SJCRH30 (cell line): ENCODE results near the gene COG3. TPM values are rescaled to one million over a fixed set of nuclear protein-coding genes. Genes with fewer than 3 reads are reported as not detected.

ENCODE experiments used
- DNase-seq, 2 experiments: peaks; one replicate each; pipeline ENCODE4 v3.0.0-alpha.2; 2015 to 2020
- H3K27ac ChIP-seq: fragments of 250-450 bp; sonication (Bioruptor Pico); 2 replicates; pipeline ENCODE4 v1.5.1; 2020; ENCODE audit warnings: mild to moderate bottlenecking, moderate library complexity
- H3K27me3 ChIP-seq: fragments of 250-450 bp; sonication (Bioruptor Pico); 2 replicates; pipeline ENCODE4 v1.5.1; 2020; ENCODE audit warnings: mild to moderate bottlenecking, moderate library complexity
- H3K36me3 ChIP-seq: fragments of 250-450 bp; sonication (Bioruptor Pico); 2 replicates; pipeline ENCODE4 v1.5.1; 2020; ENCODE audit warnings: mild to moderate bottlenecking, moderate library complexity
- H3K4me1 ChIP-seq: fragments of 250-450 bp; sonication (Bioruptor Pico); 2 replicates; pipeline ENCODE4 v1.5.1; 2020; ENCODE audit warnings: mild to moderate bottlenecking, moderate library complexity
- H3K4me3 ChIP-seq: fragments of 250-450 bp; sonication (Bioruptor Pico); 2 replicates; pipeline ENCODE4 v1.5.1; 2020; ENCODE audit warnings: mild to moderate bottlenecking, moderate library complexity
- H3K9me3 ChIP-seq: fragments of 250-450 bp; sonication (Bioruptor Pico); replicated peaks from 2 replicates; pipeline ENCODE4 v1.5.1; 2020; ENCODE audit warnings: mild to moderate bottlenecking, moderate library complexity
- total RNA-seq: library from RNA; depleted of rRNA; stranded (reverse); fragments of >200 nt; shearing (Covaris generic); gene quantifications from 2 replicates; pipeline ENCODE4 v1.2.3, GENCODE V29; 2014

Gene COG3
- total RNA-seq, 1 experiment from 2014 or later, result 24.1 TPM

DNA sequence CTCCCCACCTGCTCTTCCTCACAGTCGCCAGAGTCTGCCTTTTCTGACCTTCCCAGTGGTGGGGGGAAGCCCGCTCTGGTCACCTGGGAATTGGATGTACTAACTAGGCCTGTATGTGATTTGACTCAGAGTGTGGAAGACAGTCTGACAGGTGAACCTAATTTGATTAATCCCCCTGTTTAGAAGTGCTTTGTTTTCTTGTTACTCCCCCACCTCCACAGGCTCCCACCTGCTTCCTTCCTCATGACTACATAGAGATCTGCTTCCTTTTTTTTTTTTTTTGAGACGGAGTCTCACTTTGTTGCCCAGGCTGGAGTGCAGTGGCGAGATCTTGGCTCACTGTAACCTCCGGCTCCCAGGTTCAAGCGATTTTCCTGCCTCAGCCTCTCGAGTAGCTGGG, 44.0 kb downstream of the COG3 start:
- DNase-seq, result no peak
- H3K4me3 ChIP-seq, result no peak overlapping the region
- no peaks in the 10 kb centered on the region for H3K27me3 ChIP-seq
- no peak overlapping the region for H3K27ac ChIP-seq
- no peaks in the 10 kb centered on the region for H3K9me3 ChIP-seq
- H3K4me1 ChIP-seq, result no peaks in the 10 kb centered on the region
- peaks cover 26% of the 10 kb centered on the region for H3K36me3 ChIP-seq

DNA sequence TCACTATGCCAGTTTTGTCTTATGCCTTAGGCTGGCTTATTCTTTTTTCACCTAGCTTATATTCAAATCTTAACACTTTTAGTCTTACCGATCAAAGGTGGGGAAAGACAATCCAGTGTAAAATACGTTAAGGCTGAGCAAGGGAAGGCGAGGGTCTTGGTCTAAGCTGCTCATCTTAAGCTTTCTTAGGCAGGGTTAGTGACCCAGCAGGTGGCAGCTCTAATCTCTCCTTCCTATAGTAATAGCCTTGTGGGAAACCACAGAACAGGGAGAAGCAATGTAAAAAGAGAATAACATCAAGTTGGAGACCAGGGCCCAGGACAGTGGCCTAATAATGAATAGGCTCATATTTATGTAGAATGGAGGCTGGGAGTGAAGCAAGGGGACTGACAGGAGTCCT, 45.9 kb downstream of the COG3 start:
- Histone ChIP-seq H3K4me3 (no peak overlapping the region), H3K27ac (no peak overlapping the region), H3K9me3 (no peaks in the 10 kb centered on the region), H3K4me1 (no peaks in the 10 kb centered on the region), H3K27me3 (no peaks in the 10 kb centered on the region), H3K36me3 (peaks cover 25% of the 10 kb centered on the region)
- DNase-seq, result no peak

DNA sequence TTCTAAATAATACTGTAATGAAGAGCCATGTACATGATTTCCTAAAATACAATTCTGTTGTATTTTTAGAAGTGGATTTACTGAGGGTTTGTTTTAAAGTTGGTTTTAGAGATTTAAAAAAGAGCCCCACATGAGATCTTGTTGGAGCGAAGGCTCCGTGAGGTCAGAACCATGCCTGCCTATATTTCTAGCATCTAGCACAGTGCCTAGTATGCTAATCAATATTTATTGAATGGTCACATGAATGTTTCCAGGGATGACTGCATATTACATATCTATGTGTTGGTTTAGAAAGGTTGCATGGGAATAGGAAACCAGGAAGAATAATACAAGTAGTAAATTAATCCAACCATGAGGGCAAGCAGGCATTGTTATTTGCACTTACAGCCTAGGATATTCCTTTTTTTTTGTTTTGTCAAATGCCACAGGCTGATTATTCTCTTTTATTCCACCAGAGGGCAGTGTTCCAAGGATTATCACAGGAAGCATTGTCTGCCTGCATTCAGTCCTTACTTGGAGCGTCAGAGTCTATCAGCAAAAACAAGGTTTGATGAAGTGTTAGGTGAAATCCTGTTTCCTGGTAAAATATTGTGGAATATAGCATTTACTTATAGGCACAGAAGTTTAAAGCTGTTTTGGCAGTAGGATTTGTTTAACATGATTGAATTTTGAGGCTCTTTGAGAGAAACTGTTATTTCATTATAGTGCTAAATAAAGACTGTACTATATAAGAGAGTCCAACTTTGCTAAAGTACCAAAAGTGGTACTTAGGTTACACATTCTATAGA, 46.8 kb downstream of the COG3 start:
- Histone ChIP-seq H3K4me3 (no peak overlapping the region), H3K4me1 (no peaks in the 10 kb centered on the region), H3K36me3 (peaks cover 33% of the 10 kb centered on the region), H3K27ac (no peak overlapping the region), H3K27me3 (no peaks in the 10 kb centered on the region), H3K9me3 (no peaks in the 10 kb centered on the region)
- DNase-seq, result peak; percentile 30 to 80

DNA sequence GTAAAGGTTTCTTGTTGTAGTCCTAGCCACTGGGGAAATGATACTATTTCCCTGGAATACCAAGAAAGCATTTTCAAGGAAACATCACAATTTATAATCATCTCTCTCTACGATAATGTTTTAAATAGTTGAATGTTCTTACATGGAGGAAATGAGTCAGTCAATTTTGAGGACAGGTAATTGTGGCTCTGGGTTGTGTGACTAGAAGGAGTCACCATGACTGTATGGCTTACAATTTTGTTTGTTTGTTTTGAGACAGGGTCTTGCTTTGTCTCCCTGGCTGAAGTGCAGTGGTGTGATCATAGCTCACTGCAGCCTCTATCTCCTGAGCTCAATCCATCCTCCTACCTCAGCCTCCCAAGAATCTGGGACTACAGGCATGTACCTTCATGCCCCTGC, 47.4 kb downstream of the COG3 start:
- H3K36me3 ChIP-seq, result peaks cover 38% of the 10 kb centered on the region
- no peaks in the 10 kb centered on the region for H3K27me3 ChIP-seq
- H3K4me1 ChIP-seq, result no peaks in the 10 kb centered on the region
- no peak overlapping the region for H3K27ac ChIP-seq
- H3K4me3 ChIP-seq, result no peak overlapping the region
- no peak for DNase-seq
- H3K9me3 ChIP-seq, result no peaks in the 10 kb centered on the region

DNA sequence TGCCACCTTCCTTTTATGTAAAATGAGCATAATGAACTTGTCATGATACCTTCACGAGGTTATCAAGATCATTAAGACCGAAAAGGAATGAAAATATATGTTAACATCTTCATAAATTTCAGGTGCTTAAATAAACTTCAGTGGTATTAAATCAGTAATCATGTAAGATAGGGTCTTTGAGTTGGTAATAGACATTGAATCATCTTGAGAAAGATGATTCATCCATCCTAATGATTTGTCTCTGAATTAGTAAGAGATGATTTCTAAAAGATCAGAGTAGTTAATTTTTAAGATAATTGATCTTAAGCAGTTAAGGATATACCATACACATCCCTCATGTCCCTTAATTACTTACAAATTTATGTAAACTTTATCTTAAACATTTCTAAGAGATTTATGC, 52.0 kb downstream of the COG3 start:
- Histone ChIP-seq H3K36me3 (peaks cover 57% of the 10 kb centered on the region), H3K4me1 (no peaks in the 10 kb centered on the region), H3K9me3 (no peaks in the 10 kb centered on the region), H3K27me3 (no peaks in the 10 kb centered on the region), H3K27ac (no peak overlapping the region), H3K4me3 (no peak overlapping the region)
- no peak for DNase-seq

DNA sequence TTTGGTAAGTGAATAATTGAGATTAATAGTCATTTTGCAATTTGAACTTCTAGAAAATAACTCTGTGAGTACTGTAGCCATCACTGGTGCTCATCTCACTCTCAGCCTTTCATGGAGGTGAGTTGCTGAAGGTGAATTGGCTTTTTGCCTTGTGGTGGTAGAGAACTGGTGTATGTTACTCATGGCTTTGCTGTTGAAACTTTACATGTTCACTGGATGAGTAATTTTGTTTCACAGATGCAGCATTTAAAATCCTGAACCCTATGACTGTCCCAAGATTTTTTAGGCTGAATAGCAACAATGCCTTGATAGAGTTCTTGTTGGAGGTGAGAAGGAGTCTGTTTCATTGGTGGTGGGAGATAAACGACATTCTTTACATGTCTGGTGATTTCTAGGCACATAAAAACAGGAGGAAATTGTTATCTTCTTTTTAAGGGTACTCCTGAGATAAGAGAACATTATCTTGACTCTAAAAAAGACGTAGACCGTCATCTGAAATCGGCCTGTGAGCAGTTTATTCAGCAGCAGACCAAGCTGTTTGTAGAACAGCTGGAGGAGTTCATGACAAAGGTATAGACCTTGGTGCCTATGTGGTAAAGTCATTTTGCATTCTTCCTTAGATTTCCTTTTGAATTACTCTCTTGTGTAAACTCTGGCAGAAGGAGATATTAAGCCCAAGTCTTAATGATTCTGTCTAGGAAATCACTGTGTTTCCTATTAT, 53.9 kb downstream of the COG3 start:
- Histone ChIP-seq H3K4me3 (no peak overlapping the region), H3K36me3 (peaks cover 53% of the 10 kb centered on the region), H3K4me1 (no peaks in the 10 kb centered on the region), H3K9me3 (no peaks in the 10 kb centered on the region), H3K27me3 (no peaks in the 10 kb centered on the region), H3K27ac (no peak overlapping the region)
- no peak for DNase-seq

DNA sequence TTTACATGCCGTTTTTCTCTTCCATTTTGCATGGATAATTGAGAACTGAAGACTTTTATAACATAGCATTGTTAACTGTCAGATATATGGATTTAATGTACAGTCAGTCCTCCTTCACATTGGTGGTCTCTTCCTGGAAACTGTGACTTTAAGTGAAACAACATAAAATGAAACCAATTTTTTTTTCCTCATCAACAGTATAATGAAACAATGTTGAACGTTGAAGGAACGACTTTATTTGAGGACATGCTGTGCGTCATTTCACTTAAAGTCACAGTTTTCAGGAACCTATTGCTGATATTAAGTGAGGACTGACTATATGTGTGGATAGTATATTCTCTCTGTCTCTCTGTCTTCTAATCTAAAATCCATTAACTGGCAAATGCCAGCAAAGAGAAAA, 54.8 kb downstream of the COG3 start:
- Histone ChIP-seq H3K27ac (no peak overlapping the region), H3K4me3 (no peak overlapping the region), H3K4me1 (no peaks in the 10 kb centered on the region), H3K36me3 (peaks cover 49% of the 10 kb centered on the region), H3K9me3 (no peaks in the 10 kb centered on the region), H3K27me3 (no peaks in the 10 kb centered on the region)
- DNase-seq, result no peak

DNA sequence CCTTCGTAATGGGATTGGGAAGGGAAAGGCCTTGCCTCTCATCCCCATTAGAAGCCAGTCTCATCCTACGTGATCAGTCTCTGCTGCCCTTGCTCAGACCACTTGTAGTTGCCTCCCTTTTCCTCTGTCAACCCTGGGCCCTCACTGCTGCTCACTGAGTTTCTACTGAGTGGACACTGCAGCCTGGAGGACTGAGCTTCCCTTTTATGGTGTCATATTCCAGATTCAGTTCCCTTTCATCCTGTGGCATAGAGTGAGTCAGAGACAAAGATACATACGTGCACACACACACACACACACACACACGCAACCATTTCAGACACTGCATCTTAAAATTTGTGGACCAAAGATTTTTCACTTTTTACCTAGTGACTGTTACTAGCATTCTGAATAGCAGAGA, 56.6 kb downstream of the COG3 start:
- Histone ChIP-seq H3K4me1 (no peaks in the 10 kb centered on the region), H3K27ac (no peak overlapping the region), H3K4me3 (no peak overlapping the region), H3K36me3 (peaks cover 42% of the 10 kb centered on the region), H3K9me3 (no peaks in the 10 kb centered on the region), H3K27me3 (no peaks in the 10 kb centered on the region)
- no peak for DNase-seq

DNA sequence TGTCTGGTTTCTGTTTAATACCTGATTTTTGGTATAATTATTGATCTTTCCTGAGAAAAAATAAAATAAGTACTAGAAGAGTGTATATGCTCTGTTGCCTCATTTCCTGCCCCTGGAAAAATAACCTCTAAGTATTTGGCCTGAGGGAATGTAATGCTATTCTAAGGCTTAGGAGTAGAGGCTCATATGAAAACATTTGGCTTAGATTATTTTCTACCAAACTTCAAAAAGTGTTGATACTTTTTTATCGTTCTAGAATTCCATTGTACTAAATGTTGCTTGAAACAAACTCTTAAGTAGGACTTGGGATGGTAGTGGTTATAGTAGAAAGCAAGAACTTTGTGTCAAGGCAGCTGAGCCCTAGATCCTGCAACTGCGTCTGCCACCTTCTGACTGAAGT, 57.8 kb downstream of the COG3 start:
- Histone ChIP-seq H3K4me1 (no peaks in the 10 kb centered on the region), H3K36me3 (peaks cover 36% of the 10 kb centered on the region), H3K27ac (no peak overlapping the region), H3K9me3 (no peaks in the 10 kb centered on the region), H3K27me3 (no peaks in the 10 kb centered on the region), H3K4me3 (no peak overlapping the region)
- DNase-seq, result no peak

DNA sequence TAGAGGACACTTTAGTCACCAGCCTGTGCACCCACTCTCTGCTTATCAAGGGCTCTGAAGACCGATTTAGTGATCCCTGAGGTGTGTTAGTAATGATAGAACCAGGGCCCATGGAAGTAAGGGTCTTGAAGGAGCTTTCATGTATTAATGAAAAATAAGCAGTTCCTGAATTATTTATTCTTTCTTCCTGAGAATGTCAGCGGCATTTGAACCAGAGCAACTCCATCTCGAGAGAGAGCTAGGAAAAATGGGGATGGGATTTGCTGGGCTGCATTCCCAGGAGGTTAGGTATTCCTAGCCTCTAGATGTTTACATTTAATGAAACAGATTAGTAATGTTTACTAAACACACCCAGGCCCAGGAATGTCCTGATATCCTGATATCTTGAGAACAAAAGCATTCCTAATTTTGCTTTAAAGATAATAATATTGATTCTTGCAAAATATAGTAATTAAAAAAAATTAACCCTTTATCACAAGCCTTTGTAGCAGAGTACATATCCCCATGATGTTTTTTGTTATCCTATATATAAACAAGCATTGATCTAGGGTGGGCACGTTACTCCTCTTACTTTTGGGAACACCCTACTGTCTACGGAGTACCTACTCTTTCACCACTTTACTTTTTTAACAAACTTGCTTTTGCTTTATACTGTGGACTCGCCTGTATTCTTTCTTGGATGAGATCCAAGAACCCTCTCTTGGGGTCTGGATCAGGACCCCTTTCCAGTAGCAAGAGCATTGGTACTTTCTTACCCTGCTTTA, 63.1 kb downstream of the COG3 start:
- H3K4me1 ChIP-seq, result no peaks in the 10 kb centered on the region
- peaks cover 31% of the 10 kb centered on the region for H3K36me3 ChIP-seq
- H3K27ac ChIP-seq, result no peak overlapping the region
- H3K27me3 ChIP-seq, result no peaks in the 10 kb centered on the region
- no peak overlapping the region for H3K4me3 ChIP-seq
- no peaks in the 10 kb centered on the region for H3K9me3 ChIP-seq
- DNase-seq, result no peak

DNA sequence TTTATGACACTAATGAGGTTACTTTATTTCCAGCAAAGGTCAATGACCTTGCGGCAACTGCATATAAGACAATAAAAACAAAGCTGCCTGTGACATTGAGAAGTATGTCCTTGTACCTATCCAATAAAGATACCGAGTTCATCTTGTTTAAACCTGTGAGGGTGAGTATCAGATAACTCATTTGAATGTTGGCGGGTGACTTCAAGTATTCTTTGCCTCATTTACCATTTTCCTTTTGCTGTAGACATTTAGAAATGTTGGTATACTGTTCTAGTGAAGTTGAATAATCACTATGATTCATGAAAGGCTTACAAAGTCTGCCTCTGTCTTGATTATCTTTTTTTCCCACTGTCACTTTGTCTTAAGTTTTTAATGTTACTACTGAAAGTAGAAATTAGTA, 65.0 kb downstream of the COG3 start:
- peaks cover 31% of the 10 kb centered on the region for H3K36me3 ChIP-seq
- no peaks in the 10 kb centered on the region for H3K4me1 ChIP-seq
- no peak overlapping the region for H3K4me3 ChIP-seq
- H3K27ac ChIP-seq, result no peak overlapping the region
- H3K9me3 ChIP-seq, result no peaks in the 10 kb centered on the region
- no peak for DNase-seq
- H3K27me3 ChIP-seq, result no peaks in the 10 kb centered on the region

DNA sequence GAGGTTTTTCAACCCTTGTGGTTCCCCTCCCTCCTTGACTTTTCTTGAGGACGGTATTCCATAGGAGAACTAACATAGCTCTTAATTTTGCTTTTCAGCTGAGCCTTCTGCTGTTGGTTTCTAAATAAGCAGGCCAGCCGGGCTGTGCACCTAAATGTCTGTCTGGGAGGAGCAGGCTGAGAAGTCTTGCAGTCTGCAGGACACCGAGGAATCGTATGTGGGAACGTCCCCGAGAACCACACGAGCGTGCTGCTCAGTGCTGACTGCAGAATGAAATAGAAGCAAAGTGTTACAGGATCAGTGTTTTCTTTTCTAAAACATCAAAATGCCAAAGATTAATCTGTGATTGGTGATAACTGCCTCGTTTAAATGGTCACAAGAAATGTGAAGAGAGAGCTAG, 69.9 kb downstream of the COG3 start:
- Histone ChIP-seq H3K4me3 (no peak overlapping the region), H3K27me3 (no peaks in the 10 kb centered on the region), H3K9me3 (no peaks in the 10 kb centered on the region), H3K27ac (no peak overlapping the region), H3K36me3 (peaks cover 14% of the 10 kb centered on the region), H3K4me1 (no peaks in the 10 kb centered on the region)
- DNase-seq, result no peak

DNA sequence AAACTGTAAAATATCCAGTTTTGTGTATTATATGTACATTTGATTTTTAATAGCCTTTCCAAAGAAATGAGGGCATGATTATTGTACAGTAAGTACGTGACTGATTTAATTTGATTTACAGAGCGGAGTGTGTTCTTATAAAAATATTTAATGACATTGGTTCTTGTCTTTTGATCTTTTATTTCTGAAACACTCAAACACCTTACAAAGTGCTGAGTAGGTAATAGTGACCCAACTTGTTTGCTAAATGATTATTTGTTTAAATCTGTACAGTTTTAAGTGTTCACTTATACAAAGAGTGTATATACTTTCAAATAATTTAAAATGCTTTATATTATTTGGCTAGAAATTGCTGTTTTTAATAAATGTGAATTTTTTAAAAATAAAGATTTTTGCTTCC, 71.5 kb downstream of the COG3 start:
- H3K9me3 ChIP-seq, result no peaks in the 10 kb centered on the region
- no peak overlapping the region for H3K27ac ChIP-seq
- no peaks in the 10 kb centered on the region; the same call in none of the 2 replicates for H3K36me3 ChIP-seq
- no peak for DNase-seq
- no peaks in the 10 kb centered on the region for H3K27me3 ChIP-seq
- H3K4me1 ChIP-seq, result no peaks in the 10 kb centered on the region
- no peak overlapping the region for H3K4me3 ChIP-seq

DNA sequence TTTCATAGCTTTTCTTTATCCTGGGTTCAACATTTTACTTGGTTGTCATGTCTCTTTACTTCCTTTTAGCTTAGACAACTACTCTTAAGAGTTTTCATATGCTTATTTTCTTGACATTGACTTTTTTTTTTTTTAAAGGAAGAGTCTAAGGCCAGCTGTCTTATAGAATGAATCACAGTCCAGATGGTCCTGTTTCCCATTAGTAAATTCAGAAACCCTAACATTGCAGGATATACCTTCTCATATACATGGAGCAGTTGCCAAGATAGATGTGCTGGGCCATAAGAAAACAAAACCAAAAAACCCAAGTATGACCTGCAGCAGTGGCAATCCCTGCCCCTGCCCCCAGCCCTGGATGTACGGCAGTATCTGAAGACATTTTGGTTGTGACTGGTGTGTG, 72.8 kb downstream of the COG3 start:
- Histone ChIP-seq H3K9me3 (no peaks in the 10 kb centered on the region), H3K27me3 (no peaks in the 10 kb centered on the region), H3K4me1 (peaks cover 2% of the 10 kb centered on the region; the same call in 1 of the 2 replicates), H3K4me3 (no peak overlapping the region), H3K36me3 (no peaks in the 10 kb centered on the region; the same call in none of the 2 replicates), H3K27ac (no peak overlapping the region)
- no peak for DNase-seq

DNA sequence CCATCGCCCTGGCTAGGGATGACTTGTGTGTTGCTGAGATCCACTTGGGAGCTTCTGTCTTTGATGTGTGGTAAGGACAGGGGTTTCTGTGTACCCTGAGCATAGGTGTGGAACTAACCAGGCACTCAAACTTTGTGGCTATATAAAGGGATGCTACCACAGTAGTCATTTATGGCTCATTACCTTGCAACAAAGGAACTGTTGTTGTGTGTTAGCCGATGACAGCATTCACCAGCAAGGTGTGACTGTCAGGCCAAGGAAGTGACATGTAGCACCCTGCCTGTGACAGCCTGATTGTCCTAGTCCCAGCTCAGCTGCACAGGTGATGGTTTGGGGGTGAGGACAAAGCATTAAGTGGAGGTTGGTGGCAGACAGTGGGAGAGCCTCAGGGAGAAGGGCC, 73.6 kb downstream of the COG3 start:
- Histone ChIP-seq H3K4me1 (peaks cover 2% of the 10 kb centered on the region; the same call in 1 of the 2 replicates), H3K36me3 (no peaks in the 10 kb centered on the region; the same call in none of the 2 replicates), H3K27me3 (no peaks in the 10 kb centered on the region), H3K27ac (no peak overlapping the region), H3K9me3 (no peaks in the 10 kb centered on the region), H3K4me3 (no peak overlapping the region)
- no peak for DNase-seq
